Breast epithelium (tissue), 4 donors: ENCODE data around the gene BBS9. TPM values are rescaled to one million over a fixed set of nuclear protein-coding genes. Genes with fewer than 3 reads are reported as not detected.

ENCODE experiments used
- DNase-seq, 2 donors: peaks; one replicate each; pipeline ENCODE4 v3.0.0-alpha.2; 2019; ENCODE audit warnings: low spot score in 2 of 2
- H3K27ac ChIP-seq, 2 donors: fragments of 200-600 bp; sonication (generic) in 1 of 2; one replicate each; pipeline ENCODE4 v1.5.1; 2016 to 2019; ENCODE audit warnings: mild to moderate bottlenecking in 1 of 2
- H3K27me3 ChIP-seq, 2 donors: fragments of 200-600 bp; sonication (generic) in 1 of 2; one replicate each; pipeline versions ENCODE4 v1.5.1 to v1.6.0; 2017 to 2019; ENCODE audit warnings: control low read depth in 1 of 2, mild to moderate bottlenecking in 1 of 2
- H3K36me3 ChIP-seq: fragments of 200-600 bp; one replicate; pipeline ENCODE4 v1.5.1; 2019
- H3K4me1 ChIP-seq, 2 donors: fragments of 200-600 bp; sonication (generic); one replicate each; pipeline ENCODE4 v1.5.1; 2016 to 2019; ENCODE audit warnings: control low read depth in 1 of 2
- H3K4me3 ChIP-seq, 3 donors: fragments of 200-600 bp; sonication (generic); 1 replicate in 2 of 3; 2 replicates in 1 of 3; pipeline ENCODE4 v1.5.1; 2016 to 2019; ENCODE audit warnings: mild to moderate bottlenecking in 3 of 3, moderate library complexity in 2 of 3
- H3K9me3 ChIP-seq, 2 donors: fragments of 200-600 bp; sonication (generic) in 1 of 2; one replicate each; pipeline ENCODE4 v1.5.1; 2016 to 2019; ENCODE audit warnings: control low read depth in 1 of 2
- POLR2A ChIP-seq: fragments of 450-650 bp; IDR thresholded peaks from one replicate; pipeline ENCODE4 v1.6.1; 2016; ENCODE audit warnings: antibody characterized with exemption, mild to moderate bottlenecking, moderate library complexity
- POLR2AphosphoS5 ChIP-seq, 3 donors: sonication (generic); formaldehyde crosslinking; IDR thresholded peaks; one replicate each; pipeline ENCODE4 v1.6.1; 2017; ENCODE audit warnings: antibody characterized with exemption in 3 of 3
- intact Hi-C: fragments of 100-400 bp; cut with DNase I; formaldehyde crosslinking; loops from one replicate; pipeline ENCODE4 v1.15.1; 2023; ENCODE audit warnings: low total_unique reads
- total RNA-seq, 3 donors: library from RNA; depleted of rRNA; stranded (reverse); fragments of >200 nt; gene quantifications; one replicate each; pipeline ENCODE4 v1.1.0, GENCODE V29; 2016
- TF ChIP-seq, protein P1 (sequence below), 3 donors: fragments of 450-650 bp; IDR thresholded peaks; one replicate each; pipeline ENCODE4 v1.5.1; 2016 to 2017; ENCODE audit warnings: antibody characterized with exemption in 3 of 3, mild to moderate bottlenecking in 3 of 3, moderate library complexity in 3 of 3

BBS9 gene
- total RNA-seq, 3 donors from 2014 or later = 27.4 to 49.5 (median 43.6) TPM

DNA sequence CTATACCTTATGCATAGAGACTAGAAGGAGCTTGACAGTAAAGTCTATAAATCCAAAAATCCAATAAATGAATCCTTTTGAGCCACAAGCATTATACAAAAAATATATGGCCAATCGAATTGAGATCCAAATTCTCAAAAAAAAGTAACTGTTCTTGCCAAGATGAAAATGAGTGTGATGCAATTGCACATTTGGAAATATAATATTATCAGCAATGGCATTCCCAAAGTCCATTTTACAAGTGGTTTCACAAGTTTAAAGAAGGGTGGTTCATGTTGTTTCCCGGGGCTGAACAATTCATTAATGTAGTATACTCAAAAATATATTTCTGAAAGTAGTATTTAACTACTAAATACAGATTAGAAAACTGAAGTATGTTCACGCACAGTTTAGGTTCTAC lies 27.5 kb upstream of the BBS9 start:
- DNase-seq = no peak
- H3K4me3 ChIP-seq = no peak overlapping the region
- peaks cover 0 to 3% of the 10 kb centered on the region in 2 donors for H3K4me1 ChIP-seq
- intact Hi-C loops = no loop called here
- H3K27ac ChIP-seq = no peak overlapping the region
- H3K9me3 ChIP-seq = no peaks in the 10 kb centered on the region
- TF ChIP-seq POLR2A = no peak
- no peak for TF ChIP-seq POLR2AphosphoS5 (IDR thresholded peaks at IDR 0.05)
- TF ChIP-seq, protein P1, sequence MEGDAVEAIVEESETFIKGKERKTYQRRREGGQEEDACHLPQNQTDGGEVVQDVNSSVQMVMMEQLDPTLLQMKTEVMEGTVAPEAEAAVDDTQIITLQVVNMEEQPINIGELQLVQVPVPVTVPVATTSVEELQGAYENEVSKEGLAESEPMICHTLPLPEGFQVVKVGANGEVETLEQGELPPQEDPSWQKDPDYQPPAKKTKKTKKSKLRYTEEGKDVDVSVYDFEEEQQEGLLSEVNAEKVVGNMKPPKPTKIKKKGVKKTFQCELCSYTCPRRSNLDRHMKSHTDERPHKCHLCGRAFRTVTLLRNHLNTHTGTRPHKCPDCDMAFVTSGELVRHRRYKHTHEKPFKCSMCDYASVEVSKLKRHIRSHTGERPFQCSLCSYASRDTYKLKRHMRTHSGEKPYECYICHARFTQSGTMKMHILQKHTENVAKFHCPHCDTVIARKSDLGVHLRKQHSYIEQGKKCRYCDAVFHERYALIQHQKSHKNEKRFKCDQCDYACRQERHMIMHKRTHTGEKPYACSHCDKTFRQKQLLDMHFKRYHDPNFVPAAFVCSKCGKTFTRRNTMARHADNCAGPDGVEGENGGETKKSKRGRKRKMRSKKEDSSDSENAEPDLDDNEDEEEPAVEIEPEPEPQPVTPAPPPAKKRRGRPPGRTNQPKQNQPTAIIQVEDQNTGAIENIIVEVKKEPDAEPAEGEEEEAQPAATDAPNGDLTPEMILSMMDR (IDR thresholded peaks at IDR 0.05) = no peak
- no peaks in the 10 kb centered on the region for H3K27me3 ChIP-seq
- no peaks in the 10 kb centered on the region for H3K36me3 ChIP-seq

DNA sequence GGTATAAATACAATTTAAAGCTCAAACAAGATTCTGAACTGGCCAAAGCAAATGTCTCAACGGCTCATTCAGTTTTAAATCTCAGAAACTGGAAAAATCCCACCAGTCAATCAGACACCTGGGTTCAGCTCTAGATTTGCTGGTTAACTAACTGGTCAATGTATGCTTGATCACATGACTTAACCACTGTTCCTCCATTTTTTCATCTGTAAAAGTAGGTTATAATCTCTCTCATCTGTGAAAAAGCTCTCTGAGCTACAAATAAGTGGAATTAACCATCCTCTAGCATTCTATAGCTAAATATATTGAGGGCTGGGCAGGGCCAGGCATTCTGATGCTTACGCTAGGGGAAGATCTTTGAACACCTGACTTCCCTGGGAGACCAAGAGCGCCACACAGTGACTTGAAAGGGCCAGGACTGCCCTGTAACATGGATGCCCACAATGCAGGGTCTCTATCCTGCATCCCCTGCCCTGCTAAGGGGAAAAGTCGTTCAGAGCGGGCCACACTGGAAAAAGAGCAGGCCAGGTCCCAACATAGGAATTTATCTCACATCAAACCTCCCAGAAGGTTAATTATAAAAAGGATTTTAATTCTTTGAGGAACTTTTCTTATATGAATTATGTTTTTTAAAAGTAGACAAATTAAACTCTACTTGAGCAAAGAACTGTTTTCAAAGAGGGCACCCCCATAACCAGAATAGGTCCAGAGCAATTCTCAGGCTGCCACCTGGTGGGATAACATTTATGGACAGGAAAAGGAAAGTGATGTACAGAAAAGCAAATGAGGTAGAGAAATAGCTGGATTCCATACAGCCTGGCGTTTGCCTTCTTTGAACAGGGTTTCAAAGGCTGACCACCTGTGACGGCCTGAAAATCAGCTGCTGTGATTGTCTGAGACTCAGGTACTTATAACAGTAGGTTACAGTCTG lies 22.0 kb upstream of the BBS9 start:
- H3K27ac ChIP-seq = no peak overlapping the region
- no peak for DNase-seq
- intact Hi-C loops = no loop called here

DNA sequence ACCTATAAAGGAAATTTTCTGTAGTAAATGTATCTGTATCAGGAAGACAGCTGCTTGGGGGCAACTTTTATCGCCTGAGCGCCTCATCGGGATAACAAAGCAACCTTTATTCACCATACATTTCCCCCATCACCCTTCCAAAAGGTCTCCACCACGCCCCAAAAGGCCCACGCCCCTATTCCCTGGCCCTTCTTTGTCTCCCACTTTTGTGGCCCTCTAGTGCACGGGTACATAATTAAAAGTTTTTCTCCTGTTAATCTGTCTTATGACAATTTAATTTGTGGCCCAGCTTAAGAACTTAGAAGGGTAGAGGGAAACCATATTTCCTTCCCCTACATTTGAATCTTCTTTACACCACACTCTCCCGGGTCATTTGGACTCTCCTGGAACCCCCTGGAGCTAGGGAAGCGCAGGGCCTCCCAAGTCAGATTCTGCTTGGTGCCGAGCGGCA lies 20.8 kb upstream of the BBS9 start:
- Histone ChIP-seq H3K27ac (peak overlapping the region; percentile 68 to 77), H3K9me3 (no peaks in the 10 kb centered on the region), H3K36me3 (no peaks in the 10 kb centered on the region), H3K4me3 (peak overlapping the region; percentile 90 to 97 (median 97)), H3K27me3 (no peaks in the 10 kb centered on the region), H3K4me1 (peaks cover 3 to 16% of the 10 kb centered on the region in 2 donors)
- no peak for DNase-seq
- TF ChIP-seq POLR2A (no peak), POLR2AphosphoS5 (IDR thresholded peaks at IDR 0.05) (no peak)
- TF ChIP-seq, protein P1 (IDR thresholded peaks at IDR 0.05) = no peak
- intact Hi-C loops = no loop called here

More for the DNA sequence above, 22.0 kb upstream of the BBS9 start:
- H3K4me3 ChIP-seq = peak overlapping the region in 2 of 3 donors; percentile 90 to 97
- H3K9me3 ChIP-seq = no peaks in the 10 kb centered on the region
- TF ChIP-seq POLR2A = no peak
- no peak for TF ChIP-seq POLR2AphosphoS5 (IDR thresholded peaks at IDR 0.05)
- TF ChIP-seq, protein P1 (IDR thresholded peaks at IDR 0.05) = peak in 1 of 3 donors; percentile 14
- peaks cover 3 to 16% of the 10 kb centered on the region in 2 donors for H3K4me1 ChIP-seq
- no peaks in the 10 kb centered on the region for H3K36me3 ChIP-seq
- H3K27me3 ChIP-seq = no peaks in the 10 kb centered on the region

DNA sequence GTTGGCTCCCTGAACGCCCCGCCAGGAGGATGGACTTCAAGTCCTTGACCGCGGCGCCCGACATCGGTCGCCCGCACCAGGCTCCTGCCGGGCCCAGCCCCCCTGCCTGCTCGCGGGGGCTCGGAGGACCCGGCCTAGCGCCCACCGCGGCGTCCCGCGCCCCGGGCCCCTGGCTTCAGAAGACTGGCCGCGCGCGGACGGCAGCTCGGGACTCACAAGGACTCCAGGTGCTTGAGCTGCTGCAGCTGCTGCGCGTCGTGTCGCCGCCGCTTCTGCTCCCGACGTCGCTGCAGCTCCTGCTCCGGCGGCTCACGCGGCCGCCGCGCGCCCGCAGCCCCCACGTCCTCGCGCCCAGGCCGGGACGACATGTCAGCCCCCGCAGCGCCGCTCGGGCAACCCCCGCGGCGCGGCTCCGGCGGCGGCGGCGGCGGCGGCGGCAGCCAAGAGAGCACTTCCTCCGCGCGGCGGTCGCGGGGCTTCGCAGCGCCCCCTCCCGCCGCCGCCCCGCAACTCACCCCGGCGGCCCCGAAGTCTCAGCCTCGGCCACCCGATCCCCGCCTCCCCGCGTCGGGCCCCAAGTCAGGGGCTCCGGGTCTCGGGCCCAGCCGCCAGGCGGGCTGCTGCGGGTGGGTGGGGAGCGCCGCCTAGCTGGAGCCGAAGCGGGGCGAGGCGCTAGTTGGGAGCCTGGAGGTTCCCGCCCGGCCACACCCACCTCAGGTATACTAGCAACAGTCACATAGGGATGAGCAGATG lies 20.2 kb upstream of the BBS9 start, which contains the start of gene RP9:
Gene RP9 (minus strand): TSS at position 400 of the 753 bp plus-strand sequence. CDS start 32 bp downstream, at position 368.
- H3K9me3 ChIP-seq = no peaks in the 10 kb centered on the region
- peaks cover 3 to 16% of the 10 kb centered on the region in 2 donors for H3K4me1 ChIP-seq
- H3K4me3 ChIP-seq = peak within 1 kb of the TSS; percentile 90 to 97 (median 97)
- no peaks in the 10 kb centered on the region for H3K36me3 ChIP-seq
- peak within 1 kb of the TSS; percentile 68 to 77 for H3K27ac ChIP-seq
- TF ChIP-seq, protein P1 (IDR thresholded peaks at IDR 0.05) = peak in 1 of 3 donors; percentile 68
- no peak for TF ChIP-seq POLR2A
- no peaks in the 10 kb centered on the region for H3K27me3 ChIP-seq
- peak; percentile 24 to 62 for DNase-seq
- intact Hi-C loops = no loop called here
